Measurements from ENCODE around the gene MYO1D. TPM values are rescaled to one million over a fixed set of nuclear protein-coding genes. Genes with fewer than 3 reads are reported as not detected.

Gene MYO1D
- total RNA-seq, 2 donors from 2014 or later = 162 to 201 TPM

DNA sequence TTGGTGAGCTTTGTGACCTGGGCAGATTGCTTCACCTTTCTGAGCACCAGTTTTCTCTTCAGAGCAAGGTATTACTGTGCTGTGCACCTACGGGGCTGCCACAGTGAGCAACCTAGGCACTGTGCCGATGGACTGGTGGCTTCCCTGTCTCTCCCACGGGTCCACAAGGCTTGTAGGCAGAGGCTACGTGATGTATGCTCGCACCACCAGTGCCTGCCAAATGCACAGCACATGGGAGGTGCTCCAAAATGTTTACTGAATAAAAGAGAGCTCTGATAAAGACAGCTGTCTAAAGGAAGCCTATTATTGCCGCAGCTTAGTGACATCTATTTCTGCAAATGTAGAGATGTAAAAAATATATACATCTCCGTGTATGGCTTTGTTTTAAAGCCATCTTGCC, 251.0 kb downstream of the MYO1D start:
- no peak for DNase-seq (ENCODE audit: low spot score)
- intact Hi-C loops (cut with DNase I) = no loop called here

DNA sequence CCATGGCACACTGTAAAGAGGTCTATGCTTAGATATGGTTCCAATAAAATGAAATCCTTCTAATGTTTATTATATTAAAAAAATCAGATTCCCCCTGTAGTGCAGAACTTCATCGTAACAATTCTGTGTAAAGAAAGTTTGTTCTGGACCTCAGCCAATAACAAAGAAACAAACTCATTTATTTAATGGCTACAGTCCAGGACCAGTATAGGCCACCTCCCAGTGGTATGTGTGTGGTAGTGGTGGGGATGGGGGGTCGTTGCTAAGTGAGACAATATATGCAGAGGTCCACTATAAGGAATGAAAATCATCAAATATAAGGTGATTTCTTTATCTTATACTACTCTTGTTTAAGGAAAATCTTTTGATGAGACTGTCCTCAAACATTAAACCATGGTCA, 253.7 kb downstream of the MYO1D start:
- intact Hi-C loops (cut with DNase I) = no loop called here
- no peak for DNase-seq (ENCODE audit: low spot score)

DNA sequence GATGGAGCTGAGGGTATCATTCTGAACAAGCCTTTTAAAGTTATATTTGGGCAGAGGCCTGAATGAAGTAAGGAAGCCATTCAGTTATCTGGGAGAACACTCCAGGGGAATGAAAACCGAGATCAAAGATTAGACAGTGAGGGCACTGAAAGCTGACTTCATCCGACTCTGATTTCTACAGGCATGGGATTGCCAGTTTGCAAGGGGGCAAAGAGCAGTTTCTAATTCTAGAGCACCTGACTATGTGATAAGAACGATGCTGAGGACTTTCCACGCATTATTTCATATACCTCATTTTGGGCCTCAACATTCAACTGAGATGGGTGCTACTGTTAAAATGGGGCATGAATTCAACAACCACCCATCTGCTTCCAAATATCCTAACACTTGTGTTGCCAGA, 254.4 kb downstream of the MYO1D start:
- intact Hi-C loops (cut with DNase I) = no loop called here
- no peak for DNase-seq (ENCODE audit: low spot score)

DNA sequence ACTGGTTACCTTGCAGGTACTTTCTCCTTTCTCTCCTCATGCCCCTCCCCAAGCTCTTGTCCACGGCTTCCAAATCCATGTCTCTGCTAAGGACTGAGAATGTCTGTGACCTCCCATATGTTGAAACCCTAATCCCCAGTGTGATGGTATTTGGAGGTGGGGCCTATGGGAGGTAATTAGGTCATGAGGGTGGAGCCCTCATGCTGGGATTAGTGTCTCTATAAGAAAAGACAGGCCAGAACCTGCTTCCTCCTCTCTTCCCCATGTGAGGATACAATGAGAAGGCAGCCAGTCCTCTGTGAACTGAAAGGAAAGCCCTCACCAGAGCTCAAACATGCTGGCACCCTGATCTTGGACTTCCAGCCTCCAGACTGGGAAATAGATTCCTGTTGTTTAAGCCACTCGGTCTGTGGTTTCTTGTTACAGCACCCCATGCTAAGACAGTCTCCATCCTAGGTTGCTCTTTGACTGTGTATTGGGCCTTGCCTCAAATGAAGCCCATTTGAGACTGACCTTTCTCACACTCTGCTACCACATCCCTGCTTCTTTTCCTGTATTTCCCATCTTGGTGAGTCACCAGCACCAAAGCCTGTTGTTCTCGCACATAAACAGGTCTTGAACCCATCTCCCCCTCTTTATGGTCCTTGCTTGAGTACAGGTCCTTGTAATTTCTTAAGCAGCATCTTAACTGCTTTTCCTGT, 255.2 kb downstream of the MYO1D start:
- DNase-seq (ENCODE audit: low spot score) = no peak
- intact Hi-C loops (cut with DNase I) = no loop called here

DNA sequence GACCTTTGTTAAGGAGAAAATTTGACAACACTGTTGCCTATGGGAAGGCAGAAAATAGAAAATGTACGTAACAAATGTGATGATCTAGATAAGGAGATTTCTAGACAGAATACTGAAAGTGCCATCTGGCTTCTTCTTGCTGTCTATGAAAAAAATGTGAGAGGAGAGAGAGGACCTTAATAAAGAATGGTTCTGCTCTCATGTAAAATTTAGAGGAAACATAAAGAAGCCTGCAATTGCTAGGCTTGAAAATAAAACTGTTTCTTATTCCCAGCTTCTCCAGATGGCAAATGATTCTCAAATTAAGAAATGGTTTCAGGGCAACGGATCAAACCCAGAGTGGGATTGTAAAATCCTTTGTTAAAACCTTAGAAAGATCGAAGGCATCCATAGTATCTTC, 261.6 kb downstream of the MYO1D start:
- no peak for DNase-seq (ENCODE audit: low spot score)
- intact Hi-C loops (cut with DNase I) = no loop called here

DNA sequence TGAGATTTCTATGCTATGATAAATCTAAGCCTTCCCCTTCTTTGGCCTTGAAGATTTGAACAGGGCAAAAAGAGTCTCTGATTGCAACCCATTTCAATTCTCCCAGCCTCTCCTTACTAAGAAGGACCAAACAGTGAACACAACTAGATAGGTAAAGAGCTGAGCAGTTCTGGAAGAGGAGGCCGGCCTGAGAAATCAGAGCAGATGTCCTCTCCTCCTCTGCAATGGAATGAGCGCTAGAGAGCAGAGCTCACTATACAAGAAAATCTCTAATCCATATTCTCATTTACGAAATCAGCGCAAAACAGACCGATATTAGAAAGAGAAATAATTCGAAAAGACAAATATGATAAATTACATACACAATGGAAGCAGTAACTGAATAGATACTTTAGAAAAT, 266.0 kb downstream of the MYO1D start:
- intact Hi-C loops (cut with DNase I) = no loop called here
- DNase-seq (ENCODE audit: low spot score) = no peak

DNA sequence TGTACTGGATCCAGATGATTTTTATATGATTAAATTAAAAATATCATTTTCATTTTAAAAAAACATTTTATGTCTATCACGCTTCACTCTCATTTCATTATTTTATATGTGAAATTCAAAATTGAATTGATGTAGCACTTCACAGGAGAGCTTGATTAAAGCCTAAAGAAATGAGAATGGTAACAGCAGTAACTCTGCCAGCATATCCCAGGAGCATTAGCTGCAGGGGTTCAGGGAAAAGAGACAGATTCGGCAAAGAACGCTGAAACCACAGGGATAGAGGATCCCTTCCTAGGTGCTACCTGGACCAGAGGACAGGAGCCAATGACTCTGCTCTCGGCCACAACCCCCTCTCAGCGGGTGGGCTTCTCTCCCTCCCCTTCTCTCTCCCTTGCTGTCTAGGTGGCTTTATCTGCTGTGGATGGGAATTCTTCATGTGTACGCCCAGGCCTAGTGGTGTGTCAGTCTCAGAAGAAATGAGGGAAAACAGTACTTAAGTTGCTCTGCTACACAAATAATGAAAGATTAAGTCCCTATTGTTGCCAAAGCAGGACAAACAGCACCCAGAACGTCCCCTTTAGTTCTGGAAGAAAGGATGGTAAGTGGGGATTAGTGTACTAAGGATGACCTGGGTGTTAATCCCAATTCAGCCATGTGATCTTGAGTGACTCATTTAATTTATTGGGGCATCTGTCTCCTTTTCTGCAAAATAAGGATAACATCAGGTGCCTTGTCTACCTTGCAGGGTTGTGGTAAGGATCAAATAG, 266.9 kb downstream of the MYO1D start:
- DNase-seq (ENCODE audit: low spot score) = no peak
- intact Hi-C loops (cut with DNase I) = no loop called here

DNA sequence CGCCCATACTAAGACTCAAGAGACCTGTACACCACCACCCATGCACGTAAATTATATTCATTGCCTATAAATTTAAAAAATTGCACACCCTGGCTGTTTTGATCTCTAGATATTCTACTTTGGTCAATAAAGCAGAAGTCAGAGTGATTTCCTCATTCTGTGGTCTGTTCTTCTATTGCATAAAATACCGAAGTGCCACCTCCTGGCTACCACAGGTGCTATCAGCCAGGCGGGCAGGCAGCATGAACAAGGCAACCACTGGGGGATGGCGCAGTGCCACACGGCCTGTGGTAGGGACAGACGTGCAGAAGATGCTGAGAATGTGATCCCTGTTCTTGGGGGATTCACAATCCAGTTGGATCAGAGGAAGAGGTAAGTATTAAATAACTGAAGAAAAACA, 267.8 kb downstream of the MYO1D start:
- intact Hi-C loops (cut with DNase I) = no loop called here
- DNase-seq (ENCODE audit: low spot score) = no peak

DNA sequence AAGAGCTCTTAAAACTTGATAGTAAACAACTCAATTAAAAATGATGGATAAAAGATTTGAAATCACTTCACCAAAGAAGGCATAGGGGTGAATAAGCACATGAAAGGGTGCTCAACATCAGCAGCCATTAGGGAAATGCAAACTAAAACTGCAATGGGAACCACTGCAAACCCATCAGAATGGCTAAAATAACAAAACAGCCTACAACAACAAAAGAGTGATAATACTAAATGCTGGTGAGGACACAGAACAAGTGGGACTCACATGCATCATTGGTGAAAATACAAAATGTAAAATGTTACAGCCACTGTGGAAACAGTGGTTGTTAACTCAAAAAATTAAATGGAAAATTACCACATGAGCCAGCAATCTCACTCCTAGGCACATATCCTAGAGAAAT, 268.7 kb downstream of the MYO1D start:
- DNase-seq (ENCODE audit: low spot score) = no peak
- intact Hi-C loops (cut with DNase I) = no loop called here

DNA sequence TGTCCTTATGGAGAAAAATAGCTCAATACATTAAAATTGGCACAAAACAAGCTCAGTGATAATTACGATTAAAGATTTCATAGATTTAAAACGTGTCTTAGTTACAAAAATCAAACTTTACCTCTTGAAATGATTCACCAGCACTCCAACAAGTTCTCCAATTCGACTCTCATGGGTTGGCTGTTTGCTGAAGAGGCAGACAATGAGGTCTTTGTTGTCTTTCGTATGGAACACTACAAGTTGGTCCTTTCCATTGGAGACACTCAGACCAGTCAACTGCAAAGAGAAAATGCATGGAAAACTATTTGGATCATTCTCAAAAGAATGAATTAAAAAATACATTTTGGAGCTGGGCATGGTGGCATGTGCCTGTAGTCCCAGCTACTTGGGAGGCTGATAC, 272.0 kb downstream of the MYO1D start:
- no peak for DNase-seq (ENCODE audit: low spot score)
- intact Hi-C loops (cut with DNase I) = no loop called here

DNA sequence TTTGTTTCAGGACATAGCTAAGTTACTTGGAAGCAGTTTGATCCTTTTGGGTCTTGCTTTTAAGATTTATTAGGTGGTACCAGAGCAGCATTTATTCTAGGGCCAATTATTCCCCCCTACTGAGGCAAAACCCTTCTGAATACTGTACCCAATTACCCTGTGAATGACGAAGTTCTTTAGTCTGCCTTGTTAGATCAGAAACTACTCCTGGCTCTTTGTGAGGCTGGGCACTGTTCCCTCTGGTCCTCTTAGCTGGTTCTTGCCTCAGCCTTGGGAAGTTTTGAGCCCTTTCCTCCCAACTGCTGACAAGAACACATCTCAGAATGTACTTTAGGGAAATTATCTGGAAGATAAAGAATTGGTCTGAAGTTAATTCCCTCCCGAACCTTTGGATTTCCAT, 274.5 kb downstream of the MYO1D start:
- DNase-seq (ENCODE audit: low spot score) = no peak
- intact Hi-C loops (cut with DNase I) = no loop called here

DNA sequence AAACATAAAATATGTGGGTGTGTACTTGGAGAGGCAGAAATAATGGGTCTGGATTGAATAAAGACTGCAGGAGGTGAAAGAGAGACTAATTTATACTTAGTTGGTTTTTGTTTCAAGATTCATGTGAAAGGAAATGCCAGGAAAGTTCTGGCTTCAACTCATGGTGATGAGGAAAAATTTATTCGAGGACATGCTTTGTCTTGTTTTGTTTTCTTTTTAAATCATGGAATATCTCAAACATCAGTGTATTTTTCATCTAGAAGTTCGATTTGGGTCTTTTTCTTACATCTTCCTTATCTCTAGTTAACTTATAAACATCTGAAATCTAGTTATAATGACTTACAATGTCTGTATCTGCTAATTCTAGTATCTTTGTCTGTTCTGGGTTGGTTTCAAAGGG, 275.1 kb downstream of the MYO1D start:
- no peak for DNase-seq (ENCODE audit: low spot score)
- intact Hi-C loops (cut with DNase I) = no loop called here

DNA sequence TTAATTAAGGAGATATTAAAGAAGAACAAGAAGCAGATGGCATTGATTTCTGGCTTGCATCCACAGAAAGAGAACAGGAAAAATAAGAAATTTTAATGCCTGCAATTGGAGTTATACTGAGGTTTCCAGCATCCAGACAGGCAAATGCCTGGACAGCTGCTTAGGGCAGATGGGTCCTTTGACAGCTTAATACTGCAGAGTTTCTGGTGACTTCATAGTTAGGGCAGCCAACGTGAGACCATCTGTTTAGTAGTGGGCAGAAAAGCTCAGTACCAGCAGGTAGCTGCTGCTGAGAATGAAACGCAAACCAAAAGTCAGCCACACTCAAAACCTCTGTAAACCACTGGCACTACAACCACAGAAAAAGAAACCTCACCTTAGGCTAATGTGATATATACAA, 280.3 kb downstream of the MYO1D start:
- intact Hi-C loops (cut with DNase I) = no loop called here
- no peak for DNase-seq (ENCODE audit: low spot score)

DNA sequence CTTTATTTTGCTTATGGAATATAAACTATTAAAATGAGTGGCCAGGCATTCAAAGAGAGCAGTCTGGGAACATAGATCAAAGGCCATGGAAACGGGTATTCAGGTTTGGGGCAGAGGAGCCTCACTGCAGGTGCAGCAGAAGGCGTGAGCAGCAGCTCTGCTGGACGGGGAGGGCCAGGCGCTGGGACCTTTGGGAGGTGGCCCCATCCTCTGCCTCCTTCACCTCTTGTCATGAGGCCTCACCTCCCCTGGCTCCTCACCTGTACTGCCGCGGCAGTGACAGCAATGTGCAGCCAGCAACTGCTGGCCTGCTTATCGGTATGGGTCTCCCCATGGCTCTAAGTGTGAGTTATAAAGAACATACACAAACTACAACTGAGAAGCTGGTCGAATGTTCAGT, 280.7 kb downstream of the MYO1D start:
- intact Hi-C loops (cut with DNase I) = no loop called here
- DNase-seq (ENCODE audit: low spot score) = no peak

DNA sequence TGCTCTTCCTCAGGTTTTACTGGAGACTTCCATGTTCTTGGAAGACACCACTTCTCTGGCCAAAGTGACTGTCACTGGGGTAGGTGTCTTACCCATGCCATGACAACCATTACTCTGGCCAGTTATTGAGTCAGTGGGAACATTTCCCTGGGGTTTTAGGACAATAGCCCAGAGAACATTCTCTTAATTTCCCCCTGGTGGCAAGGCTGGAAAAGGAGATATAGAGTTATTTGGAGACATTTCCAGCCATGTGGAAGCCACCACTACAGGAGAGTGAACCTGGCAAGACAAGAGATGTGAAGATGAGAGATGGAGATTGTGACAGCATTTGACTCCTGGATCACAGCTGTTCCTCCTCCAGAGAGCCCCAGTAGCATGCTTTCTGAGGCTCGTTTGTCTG, 283.9 kb downstream of the MYO1D start:
- intact Hi-C loops (cut with DNase I) = no loop called here
- DNase-seq (ENCODE audit: low spot score) = no peak

DNA sequence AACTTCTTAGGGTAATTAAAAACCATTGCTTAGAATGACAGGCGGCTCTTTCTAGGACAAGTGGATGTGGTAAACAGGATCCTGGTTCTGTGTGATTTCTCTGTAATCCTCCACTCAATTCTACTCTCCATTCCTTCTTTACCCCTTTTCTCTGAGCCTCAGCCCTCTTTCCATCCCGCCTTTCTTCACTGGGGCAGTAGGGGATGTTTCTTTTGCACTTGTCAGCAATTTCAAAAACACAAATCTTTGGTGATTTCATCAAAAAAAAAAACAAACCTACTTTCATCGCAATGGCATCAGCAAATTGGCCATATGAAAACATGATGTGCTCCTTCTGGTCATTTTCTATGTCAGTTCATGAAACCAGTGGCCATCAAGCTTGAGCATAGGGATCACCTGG, 285.5 kb downstream of the MYO1D start:
- DNase-seq (ENCODE audit: low spot score) = no peak
- intact Hi-C loops (cut with DNase I) = no loop called here

DNA sequence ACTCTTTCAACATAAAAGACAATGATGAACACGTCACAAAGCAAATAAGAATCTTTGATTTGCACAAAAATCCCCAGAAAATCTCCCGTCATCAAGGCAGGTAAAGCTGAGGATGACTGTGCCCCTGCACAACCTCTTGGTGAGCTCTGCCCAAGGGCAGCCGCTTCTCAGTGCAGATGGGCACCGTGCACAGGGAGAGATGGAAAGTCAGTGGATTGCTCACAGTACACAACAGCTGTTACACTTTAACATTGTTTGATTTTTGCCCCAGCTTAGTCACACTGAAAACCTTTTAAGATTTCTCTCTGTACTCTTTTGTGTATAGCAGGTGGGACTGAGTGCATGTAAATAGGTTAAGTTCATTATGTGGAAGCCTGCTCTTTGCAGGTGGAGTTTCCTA, 285.9 kb downstream of the MYO1D start:
- DNase-seq (ENCODE audit: low spot score) = no peak
- intact Hi-C loops (cut with DNase I) = no loop called here

DNA sequence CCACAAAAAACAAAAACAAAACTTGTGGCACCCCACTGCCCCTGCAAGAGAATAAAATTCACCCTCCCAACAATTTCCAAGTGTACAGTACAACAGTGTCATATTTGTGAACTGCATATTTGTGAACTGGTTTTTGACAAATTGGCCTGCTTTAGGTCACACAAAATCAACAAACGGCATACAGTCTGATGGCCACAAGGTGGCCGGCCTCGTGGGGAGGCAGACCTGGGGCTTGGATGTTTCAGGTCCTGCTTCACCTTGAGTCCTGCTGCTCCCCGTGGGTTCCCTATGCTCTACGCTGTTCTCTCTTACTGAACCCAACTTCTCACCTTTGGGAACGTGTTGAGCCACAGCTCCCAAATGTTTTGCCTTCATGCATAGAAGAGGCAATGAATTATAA, 287.9 kb downstream of the MYO1D start:
- intact Hi-C loops (cut with DNase I) = no loop called here

DNA sequence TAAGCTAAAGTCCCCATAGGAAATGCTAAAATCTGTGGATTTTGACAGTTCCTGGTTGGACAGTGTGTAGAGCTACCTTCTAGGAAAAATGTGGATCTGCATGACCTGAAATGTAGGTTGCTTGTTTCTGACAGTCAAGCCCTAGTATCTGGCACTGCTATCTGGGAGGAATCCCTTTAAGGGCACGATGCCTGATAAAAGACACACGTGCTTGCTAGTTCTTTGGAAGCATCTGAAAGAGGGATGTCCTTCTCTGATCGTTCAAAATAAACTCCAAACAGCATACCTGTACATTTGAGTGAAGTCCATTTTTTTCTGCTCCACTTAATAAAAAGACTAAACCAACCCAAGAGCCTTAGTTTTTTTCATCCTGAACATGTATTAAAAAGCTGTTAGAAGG, 288.8 kb downstream of the MYO1D start:
- intact Hi-C loops (cut with DNase I) = no loop called here
- DNase-seq (ENCODE audit: low spot score) = no peak

More for the DNA sequence above, 287.9 kb downstream of the MYO1D start:
- DNase-seq (ENCODE audit: low spot score) = no peak

DNA sequence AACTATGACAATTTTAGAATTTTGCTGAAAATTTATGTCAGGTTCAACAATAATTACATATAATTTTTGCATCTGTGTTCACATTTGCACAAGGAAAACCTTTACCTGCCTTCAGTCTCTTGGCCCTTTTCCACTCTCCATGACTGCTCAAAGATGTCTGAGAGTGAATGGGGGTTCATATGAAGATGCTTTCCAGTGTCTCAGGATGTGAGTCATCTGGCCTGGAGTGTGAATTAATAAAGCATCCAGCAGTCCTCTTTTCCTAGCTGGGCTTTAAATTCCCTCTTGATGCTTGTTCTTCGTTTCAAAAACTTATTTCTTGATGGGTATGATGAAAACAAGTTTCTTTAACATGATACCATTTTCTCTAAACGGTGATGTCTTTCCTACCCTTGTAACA, 290.3 kb downstream of the MYO1D start:
- DNase-seq (ENCODE audit: low spot score) = no peak
- intact Hi-C loops (cut with DNase I) = no loop called here

DNA sequence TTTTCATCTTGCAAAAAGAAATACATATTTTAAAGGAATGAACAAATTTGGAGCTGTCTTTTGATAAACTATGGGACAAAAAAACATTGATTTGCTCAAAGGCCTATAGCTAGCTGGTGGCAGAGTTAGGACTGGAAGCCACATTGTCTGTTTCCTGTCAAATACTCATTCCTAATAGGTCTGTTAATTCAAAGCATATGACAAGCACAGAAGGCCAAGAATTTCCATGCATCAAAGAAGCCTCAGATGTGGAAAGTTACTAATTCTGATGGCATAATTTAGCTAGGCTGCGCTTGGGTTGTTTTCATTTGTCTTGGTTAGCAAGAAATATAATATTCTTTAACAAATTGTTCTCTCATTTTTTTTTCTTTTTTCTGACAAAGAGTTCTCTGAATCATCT, 292.1 kb downstream of the MYO1D start:
- intact Hi-C loops (cut with DNase I) = loop anchor here in 1 of 2 donors (5.0 kb wide), 1 partner anchor 458 kb away; no protein-coding TSS in a partner anchor
- DNase-seq (ENCODE audit: low spot score) = no peak
